NCI-H446 treated with DMSO at 0.1 percent for 48 hours (cell line): ENCODE data around the gene TCTN3.
A peak's percentile ranks its signal among the peaks of the same experiment; 100 is the strongest.
"Not testable (repeated sequence)": the region's sequence is repeated elsewhere in the genome, so short reads cannot be mapped to it uniquely, and the experiment has no call there.

Experiments
- DNase-seq: peaks from one replicate; lab custom pipeline; 2025; lab: John Stamatoyannopoulos, UW

The TCTN3 gene

DNA sequence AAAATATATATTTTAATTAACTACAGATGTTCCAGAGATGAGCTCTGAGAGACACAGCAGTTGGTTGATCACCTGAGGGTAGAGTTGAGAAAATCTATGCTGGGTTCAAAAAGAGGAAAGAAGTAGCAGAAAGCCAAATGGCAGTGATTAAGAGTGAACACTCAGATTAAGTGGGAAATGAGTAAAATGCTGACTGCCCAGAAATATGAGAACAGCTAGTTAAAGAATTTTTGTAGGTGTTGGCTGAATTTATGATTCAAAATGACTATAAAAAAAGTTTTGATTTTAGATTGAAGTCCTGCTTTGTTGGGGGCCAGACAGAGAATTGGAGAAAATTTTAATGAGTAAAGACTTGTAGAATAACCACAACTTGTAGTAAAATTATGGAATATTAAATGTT lies 9.8 kb downstream of the TCTN3 start:
- DNase-seq, result no peak

DNA sequence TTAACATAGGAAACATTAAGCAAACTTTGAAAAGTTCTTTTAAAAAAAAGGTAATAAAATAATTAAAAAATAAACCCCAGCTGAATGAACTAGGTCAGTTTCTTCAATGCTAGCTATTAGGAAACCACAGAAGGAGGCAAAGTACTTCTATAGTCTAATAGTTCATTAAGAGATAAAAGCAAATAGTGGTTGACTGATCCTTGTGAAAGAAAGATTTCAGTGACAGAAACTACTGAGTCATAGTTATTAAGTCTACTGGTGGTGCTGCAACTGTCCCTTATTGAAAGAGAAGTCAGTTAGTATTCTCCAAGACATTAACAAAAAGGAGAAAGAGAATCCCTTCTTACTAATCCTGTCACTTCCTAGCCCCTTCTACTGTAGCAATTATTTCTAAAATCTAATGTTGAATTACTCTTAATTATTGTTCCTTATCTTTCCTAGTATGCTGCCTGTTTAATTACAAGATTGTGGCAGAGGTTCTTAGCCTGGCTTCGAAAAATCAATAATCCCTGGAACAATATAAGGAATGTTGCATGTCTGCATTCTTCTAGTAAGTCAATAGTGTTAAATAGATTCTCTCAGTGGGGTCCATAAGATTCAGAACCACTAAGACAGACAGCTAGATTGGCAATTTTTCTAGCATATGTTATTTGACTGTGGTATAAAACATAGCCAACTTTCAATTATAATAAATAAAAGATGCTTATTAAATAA lies 18.2 kb downstream of the TCTN3 start:
- no peak for DNase-seq

DNA sequence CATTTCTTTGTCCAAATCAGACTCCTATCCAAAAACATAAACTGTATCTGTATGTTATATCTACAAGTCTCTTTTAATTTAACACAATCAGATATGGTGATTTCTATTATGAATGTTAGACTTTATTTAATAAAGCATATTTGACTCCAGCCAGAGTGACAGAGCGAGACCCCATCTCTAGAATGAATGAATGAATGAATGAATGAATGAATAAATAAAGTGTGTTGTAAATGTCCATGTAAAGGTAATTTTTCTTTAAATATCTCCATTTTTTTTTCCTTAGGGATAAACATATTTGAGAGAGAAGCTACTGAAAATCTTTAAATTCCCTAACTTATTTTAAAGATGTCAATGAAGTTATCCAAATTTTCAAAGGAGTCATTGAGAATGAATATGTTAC lies 19.1 kb downstream of the TCTN3 start:
- no peak for DNase-seq

DNA sequence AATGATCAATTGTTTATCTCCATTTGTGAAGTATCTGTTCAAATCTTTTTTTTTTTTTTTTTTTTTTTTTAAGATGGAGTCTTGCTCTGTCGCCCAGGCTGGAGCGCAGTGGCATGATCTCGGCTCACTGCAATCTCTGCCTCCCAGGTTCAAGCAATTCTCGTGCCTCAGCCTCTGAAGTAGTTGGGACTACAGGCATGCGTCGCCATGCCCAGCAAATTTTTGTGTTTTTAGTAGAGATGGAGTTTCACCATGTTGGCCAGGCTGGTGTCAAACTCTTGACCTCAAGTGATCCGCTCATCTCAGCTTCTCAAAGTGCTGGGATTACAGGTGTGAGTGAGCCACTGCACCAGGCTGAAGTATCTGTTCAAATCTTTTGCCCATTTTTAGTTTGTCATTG lies 21.1 kb downstream of the TCTN3 start:
- not testable (repeated sequence) for DNase-seq

DNA sequence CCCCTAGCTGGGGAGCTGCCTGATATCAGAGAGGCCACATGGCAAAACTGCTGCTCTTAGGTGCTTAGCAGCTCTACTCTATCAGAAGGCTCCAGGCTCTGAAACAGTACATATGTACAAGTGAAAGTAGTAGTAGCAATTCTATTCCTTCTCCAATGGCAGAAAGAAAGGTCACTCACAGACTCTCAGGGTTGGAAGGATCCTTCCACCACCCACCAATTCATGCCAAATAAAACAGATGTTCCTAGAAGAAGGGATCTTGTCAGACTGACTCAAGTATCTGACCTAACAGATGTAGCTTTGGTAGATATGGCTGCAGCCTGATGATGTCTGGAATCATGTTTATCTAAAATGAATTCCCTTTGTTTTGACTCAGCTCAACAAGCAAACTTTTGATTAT lies 29.2 kb downstream of the TCTN3 start:
- DNase-seq, result no peak

DNA sequence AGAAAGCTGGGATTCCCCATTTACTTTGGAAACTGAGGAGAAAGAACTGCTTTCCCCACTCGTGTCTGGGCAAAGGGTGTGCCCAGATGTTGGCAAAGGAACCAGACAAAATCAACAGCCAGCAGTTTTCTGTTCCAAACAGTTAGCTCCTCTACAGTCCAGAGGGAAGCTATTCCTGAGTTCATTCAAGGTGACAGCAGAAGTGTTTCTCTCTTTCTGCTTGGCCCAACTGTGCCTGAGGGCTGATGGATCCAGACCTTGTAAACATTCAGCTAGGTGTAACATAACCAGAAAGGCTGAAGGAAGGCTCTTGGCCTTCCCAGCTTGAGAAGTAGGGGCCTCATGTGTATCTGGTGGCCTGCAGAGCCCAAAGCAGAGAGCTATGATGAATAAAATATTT lies 30.2 kb downstream of the TCTN3 start:
- DNase-seq, result no peak

DNA sequence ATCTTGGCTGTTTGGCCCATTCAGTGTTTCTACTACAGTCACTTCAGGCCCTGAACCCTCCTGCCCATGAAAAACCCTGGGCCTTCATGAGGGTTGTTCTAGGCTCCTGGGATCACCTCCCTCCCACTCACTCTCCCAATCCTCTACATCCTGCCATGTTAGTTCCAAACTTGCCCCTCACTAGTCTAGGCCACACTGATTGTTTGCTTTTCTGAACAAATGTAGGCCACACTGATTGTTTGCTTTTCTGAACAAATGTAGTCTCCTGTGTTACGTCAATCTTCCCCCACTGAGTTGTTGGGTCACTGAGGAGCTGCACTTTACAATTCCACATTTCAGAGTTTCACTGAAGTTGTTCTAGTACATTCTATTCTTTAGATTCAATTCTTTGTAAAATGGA lies 31.9 kb downstream of the TCTN3 start:
- no peak for DNase-seq

DNA sequence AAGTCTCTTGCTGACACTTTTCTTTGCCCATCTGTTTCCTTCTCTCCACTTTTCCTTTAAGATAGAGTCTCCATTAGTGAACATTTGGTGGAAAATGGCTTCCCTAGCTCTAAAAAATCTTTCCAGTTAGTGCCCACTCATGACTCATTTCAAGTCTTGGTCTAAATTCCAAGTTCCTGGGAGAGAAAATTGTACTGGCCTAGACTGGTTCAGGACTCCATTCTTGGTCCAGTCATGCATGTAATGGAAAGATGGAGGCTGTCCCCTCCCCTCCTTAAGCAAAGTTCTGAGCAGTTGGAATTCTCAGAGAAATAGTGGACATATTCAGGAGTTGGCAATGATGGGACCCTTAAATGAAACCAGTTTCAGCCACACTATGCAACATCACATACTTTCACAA lies 33.4 kb downstream of the TCTN3 start:
- DNase-seq, result no peak

DNA sequence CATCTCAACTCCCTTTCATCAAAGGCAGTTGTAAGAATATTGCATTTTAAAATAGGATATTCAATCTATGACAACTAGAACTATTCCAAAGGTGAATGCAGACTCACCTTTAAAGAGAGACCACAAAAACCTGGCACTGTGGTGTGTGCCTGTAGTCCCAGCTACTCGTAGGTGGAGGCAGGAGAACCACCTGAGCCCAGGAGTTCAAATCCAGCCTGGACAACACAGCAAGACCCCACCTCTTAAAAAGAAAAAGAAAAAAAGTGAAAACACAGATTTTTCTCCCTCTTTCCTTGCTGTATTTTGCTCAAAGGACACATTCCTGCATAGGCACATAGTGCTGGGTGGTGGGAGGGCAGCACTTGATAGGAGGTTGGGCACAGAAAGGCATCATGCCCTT lies 36.5 kb downstream of the TCTN3 start:
- DNase-seq, result no peak

DNA sequence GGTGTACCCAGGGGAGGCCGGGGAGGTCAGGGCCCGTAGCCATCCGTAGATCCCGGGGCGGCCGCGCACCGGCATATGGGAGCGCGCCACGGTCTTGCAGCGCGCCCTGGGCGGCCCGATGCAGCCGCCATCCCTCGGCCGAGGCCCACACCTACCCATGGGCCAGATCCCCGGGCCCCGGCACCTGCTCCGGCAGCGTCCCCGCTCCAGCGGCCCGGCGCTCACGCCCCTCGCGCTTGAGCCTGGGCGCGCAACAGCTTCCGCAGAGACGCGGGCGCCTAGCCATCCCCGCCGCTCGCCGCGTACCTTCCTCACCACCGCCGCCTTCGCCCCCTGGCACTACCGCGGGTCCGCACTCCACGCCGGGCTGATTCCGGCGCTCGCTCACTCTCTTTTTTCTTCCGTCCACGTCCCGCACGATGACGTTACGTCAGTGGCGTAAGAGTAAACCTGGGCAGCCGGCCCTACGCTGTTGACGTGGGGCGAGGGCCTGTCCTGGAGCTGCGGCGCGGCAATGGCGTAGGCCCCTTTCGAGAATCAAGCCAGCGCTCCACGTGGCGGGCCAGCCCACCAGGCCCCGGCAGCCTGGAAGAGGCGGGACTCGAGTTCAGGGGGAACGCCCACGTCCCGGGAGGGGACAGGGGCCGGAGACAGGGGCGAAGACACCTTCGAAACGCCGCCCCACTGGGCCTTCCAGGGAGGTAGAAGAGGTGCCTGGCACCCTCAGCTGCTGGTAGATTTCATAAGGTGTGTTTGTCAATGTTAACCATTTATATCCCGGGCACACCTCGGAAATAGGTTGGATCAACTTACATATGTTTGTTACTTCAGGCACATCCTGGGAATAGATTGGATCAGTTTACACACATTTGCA lies 37.2 kb downstream of the TCTN3 start, which contains the start of gene ALDH18A1:
ALDH18A1 (minus strand) TSS at position 421 of the 874 bp plus-strand sequence. CDS start 3,334 bp downstream, outside the sequence.
- peak; percentile 66 for DNase-seq

DNA sequence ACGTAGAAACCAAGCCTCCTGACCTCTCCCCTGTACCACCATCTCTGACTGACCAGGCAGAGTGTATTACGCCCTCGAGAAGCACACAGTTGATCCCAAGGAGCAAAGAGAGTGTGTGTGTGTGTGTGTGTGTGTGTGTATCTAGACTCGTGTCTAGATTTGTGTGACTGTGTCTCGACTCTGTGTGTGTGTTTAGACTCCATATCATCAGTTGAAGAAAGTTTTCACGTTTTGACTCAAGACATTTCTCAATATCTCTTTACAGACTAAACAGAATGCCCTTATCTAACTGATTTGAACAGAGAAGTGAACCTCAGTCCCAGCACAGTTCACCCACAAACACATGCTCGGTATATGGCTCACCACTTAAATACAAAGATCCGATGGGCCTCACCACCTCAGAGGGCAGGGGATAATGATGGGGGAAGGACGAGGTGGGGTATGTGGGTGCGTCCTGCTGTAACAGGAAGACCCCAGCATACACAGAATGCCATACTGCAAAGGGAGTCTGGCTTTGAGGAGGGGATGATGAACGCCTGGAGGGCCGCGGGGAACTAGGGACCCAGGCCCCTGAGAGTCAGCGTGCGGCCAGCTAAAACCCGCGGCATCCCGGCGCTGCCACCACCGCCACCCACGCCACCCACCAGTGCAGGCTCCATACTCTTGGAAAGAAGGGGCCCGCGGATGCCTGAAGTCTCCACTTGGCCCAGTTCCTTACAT lies 38.0 kb downstream of the TCTN3 start:
- DNase-seq, result no peak

DNA sequence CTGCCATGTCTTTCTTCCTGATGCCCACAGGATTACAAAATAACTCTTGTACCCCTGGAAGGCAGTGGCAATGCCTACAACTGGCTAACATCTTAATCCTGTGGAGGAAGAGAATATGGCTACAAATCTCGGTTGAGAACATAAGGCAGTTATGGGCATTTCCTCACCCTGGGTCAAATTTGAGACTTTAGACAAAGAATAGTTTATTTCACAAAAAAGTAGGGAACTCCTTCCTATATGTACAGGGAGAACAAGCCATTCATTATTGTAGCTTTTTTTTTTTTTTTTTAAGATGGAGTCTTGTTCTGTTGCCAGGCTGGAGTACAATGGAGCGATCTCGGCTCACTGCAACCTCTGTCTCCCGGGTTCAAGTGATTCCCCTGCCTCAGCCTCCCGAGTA lies 39.8 kb downstream of the TCTN3 start:
- DNase-seq, result no peak

DNA sequence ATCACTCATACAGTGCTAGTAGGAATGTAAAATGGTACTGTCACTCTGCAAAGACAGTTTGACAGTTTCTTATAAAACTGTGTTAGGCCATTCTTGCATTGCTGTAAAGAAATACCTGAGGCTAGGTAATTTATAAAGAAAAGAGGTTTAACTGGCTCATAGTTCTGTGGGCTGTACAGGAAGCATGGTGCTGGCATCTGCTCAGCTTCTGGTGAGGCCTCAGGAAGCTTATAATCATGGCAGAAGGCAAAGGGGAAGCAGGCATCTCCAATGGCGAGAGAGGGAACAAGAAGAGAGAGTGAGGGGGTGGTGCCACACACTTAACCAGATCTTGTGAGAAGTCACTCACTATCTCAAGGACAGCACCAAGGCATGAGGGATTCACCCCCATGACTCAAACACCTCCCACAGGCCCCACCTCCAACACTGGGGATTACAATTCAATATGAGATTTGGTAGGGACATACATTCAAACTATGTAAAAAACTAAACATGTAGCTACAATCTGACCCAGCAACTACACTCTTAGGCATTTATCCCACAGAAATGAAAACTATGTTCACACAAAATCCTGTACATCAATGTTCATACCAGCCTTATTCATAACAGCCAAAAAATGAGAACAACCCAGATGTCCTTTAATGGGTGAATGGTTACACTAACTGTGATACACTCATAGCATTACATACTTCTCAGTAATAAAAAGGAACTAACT lies 42.2 kb downstream of the TCTN3 start:
- no peak for DNase-seq

DNA sequence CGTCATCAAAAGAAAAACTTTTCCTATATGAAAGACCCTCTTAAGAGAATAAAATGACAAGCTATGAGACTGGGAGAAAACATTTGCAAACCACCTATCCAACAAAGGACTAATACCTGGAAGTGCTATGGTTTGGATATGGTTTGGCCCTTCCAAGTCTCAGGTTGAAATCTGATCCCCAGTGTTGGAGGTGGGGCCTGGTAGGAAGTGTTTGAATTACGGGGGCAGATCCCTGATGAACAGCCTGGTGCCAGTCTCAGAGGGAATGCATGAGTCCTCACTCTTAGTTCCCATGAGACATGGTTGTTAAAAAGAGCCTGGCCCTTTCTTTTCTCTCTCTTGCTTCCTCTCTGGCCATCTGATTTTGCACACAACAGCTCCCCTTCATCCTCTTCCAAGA lies 43.5 kb downstream of the TCTN3 start:
- DNase-seq, result no peak

DNA sequence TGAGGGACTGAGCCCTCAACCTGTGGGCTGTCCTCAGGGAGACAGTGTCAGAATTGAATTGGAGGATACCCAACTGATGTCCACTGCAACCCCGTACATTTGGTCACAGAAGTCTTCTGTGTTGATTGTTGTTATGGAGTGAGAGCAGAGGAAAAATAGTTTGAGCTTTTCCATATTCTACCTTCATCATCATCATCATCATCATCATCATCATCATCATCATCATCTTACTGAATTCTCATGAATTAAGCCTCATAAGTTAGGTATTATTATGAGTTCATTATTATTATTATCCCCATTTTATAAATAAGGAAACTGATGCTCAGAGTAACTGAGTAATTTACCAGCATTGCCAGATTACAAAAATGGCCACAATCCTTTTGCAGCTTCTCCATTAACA lies 45.6 kb downstream of the TCTN3 start:
- no peak for DNase-seq

DNA sequence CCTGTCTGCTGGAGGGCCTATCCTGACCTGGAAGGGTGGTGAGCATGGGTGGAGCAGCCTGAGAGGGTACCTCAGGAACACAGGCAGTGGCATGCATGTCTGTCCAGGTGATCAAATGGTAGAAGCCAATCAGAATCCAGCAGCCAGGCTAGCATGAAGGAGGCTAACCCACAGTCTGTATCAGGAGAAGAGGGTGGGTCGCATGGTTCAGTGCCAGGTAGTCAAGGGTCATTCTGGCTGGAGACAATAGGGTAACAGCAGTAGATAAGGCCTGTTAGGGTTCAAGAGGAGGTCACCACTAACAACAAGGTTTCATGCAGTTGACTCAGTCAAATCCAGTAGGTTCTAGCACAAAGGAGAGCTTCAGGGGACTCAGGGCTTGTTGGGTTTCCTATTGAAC lies 47.6 kb downstream of the TCTN3 start:
- DNase-seq, result no peak

DNA sequence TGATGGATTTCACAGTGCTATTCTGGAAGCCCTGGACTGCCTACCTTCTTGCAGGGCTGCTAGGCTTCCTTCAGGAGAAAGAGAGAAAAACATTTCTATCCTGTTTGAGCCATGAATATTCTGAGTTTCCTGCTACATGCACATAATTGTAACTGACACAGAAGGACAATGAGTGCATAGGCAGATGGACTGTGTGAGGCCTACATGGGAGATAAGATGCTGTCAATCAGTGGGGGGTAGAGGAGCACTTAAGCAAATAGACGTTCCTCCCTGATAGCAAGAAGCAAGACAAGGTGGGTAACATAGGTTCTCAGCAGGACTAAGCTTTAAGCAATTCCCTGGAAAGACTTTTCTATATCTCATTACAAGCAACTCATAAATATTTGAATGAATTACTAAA lies 48.8 kb downstream of the TCTN3 start:
- no peak for DNase-seq

DNA sequence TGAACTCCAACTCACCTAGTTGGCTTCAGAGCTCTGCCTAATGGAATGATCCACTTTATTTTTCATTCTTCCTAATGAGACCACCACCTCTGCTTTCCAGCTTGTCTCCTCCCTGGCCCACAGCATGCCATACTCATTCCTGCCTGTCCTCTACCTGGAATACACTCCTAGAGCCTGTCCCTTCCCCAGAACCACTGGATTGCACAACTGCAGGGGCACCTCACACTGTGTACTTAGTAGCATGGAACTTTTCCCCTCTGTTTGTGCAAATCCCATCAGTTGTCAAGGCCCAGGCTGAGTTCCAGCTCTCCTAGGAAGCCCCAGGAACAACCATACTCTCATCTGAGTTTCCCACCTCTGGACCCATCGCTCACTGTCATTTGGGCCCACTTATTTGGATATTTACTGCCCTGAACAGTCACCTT lies 52.8 kb downstream of the TCTN3 start:
- no peak for DNase-seq

DNA sequence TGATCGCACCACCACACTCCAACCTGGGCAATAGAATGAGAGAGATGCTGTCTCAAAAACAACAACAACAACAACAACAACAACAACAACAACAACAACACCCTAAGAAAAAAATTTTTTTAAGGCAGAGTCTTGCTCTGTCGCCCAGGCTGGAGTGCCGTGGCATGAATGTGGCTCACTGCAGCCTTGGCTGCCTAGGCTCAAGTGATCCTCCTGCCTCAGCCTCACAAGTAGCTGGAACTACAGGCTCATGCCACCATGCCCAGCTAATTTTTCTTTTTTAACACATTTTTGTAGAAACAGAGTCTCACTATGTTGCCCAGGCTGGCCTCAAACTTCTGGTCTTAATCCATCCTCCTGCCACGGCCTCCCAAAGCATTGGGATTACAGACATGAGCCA lies 55.8 kb downstream of the TCTN3 start:
- DNase-seq, result no peak

DNA sequence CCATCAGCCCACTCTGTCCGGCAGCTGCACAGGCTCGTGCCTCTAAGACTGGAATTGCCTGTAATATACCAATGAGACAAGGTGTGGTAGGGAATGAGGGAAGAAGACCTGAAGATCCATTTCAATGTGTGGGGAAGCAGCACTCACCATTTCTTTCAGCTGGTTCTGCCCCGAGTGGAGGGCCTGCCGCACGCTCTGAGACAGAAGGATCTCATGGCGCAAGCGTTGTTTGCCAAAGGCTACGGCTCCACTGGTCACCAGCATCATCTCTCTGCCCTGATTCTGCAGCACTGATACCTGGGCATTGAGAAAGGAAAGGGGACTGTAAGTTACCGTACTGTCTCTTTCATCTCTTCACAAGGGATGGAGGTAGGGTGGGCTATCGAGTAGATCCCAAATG lies 56.6 kb downstream of the TCTN3 start:
- no peak for DNase-seq

DNA sequence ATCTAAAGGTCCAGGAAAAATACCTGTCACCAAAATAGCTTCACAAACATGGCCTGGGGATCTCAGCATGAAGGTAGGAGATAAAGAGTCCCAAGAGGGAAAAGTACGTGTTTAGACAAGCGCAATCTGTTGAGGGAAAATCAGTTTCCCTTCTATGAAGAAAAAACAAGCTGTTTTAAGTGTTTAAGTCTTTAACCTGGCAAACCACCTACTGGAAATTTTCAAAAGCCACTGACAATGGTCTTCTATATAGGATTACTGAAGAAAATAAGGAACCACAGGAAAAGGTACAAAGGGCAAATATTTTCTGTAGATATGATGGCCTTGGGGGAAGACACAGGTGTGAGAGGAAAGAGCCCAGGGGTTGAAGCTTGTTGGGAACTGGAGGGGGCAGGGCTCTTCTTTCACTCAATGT lies 58.4 kb downstream of the TCTN3 start:
- no peak for DNase-seq

DNA sequence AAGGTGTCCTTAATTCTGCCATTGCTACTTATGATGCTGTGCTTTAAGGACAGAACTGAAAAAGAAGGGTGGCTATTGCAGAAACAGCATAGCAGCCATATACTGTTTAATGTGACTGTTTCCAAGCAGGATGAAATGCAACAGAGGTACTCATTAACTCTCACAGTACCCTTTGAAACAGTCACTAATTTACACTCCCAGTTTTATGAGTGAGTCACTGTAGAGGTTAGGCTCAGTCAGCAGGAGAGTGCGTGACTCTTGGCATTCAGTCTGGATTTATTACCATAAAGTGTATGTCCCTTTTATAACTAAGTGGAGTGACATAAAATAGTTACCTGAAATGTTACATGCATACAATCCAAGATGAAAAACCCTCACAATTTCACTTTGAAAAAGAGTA lies 64.9 kb downstream of the TCTN3 start:
- DNase-seq, result no peak
